Adrenal gland (tissue), 12 donors: ENCODE data around the gene MGAT4A. TPM values are rescaled to one million over a fixed set of nuclear protein-coding genes. Genes with fewer than 3 reads are reported as not detected.
A peak's percentile ranks its signal among the peaks of the same experiment; 100 is the strongest.

Source experiments
- DNase-seq, 7 donors: peaks; one replicate each; pipeline ENCODE4 v3.0.0-alpha.2; 2019 to 2020
- H3K27ac ChIP-seq, 5 donors: fragments of 200-600 bp; sonication (generic) in 4 of 5; 1 replicate in 3 of 5; 2 replicates in 2 of 5; pipeline versions ENCODE4 v1.5.1 to v1.8.0; 2016 to 2020; ENCODE audit warnings: mild to moderate bottlenecking in 1 of 5
- H3K27me3 ChIP-seq: fragments of 200-600 bp; 2 replicates; pipeline ENCODE4 v1.8.0; 2021
- H3K36me3 ChIP-seq, 2 donors: fragments of 200-600 bp; replicated peaks in 1 of 2; 1 replicate in 1 of 2; 2 replicates in 1 of 2; pipeline versions ENCODE4 v1.5.1 to v1.8.0; 2018 to 2022
- H3K4me1 ChIP-seq, 2 donors: fragments of 200-600 bp; replicated peaks in 1 of 2; 1 replicate in 1 of 2; 2 replicates in 1 of 2; pipeline versions ENCODE4 v1.5.1 to v1.8.0; 2018 to 2021
- H3K4me3 ChIP-seq, 4 donors: fragments of 200-600 bp; sonication (generic) in 3 of 4; one replicate each; pipeline ENCODE4 v1.5.1; 2016 to 2018
- H3K9me3 ChIP-seq, 3 donors: fragments of 200-600 bp; sonication (generic) in 1 of 3; replicated peaks in 1 of 3; 1 replicate in 2 of 3; 2 replicates in 1 of 3; pipeline versions ENCODE4 v1.5.1 to v1.8.0; 2016 to 2021
- CTCF ChIP-seq, 6 experiments: fragments of 450-650 bp in 4 of 6; fragments of 200-600 bp in 2 of 6; sonication (generic) in 1 of 6; IDR thresholded peaks; 1 replicate in 5 of 6; 2 replicates in 1 of 6; pipeline versions ENCODE4 v1.5.1 to v1.8.0; 2016 to 2021; ENCODE audit warnings: antibody characterized with exemption in 6 of 6, mild to moderate bottlenecking in 2 of 6, moderate library complexity in 1 of 6
- POLR2A ChIP-seq, 2 donors: fragments of 450-650 bp; IDR thresholded peaks; one replicate each; pipeline ENCODE4 v1.6.1; 2017; ENCODE audit warnings: antibody characterized with exemption in 2 of 2, mild to moderate bottlenecking in 2 of 2, moderate library complexity in 1 of 2
- WGBS, 4 donors: extraction: QIAGEN DNeasy Blood & Tissue Kit in 2 of 4; methylation state at CpG; one replicate each; pipeline versions ENCODE4 v1.1.5 to v1.1.7; 2013 to 2017; 5-methylcytosine and 5-hydroxymethylcytosine counted together
- intact Hi-C, 2 donors: fragments of 100-400 bp; cut with DNase I; formaldehyde crosslinking; loops; one replicate each; pipeline versions ENCODE4 v1.14.1 to v1.15.0; 2022 to 2023
- polyA plus RNA-seq, 3 donors: library from polyadenylated mRNA; stranded (reverse); fragments of 200-250 nt in 2 of 3; fragments of 350-450 nt in 1 of 3; fragmentation: Illumina TruSeq in 1 of 3; extraction: RNeasy Lipid Tissue Mini Kit (QIAGEN cat#74804) in 1 of 3; gene quantifications; one replicate each; pipeline ENCODE4 v1.2.3, GENCODE V29; 2013 to 2014
- total RNA-seq, 9 donors: library from RNA; depleted of rRNA in 4 of 9; stranded (reverse); fragments of >200 nt in 4 of 9; fragments of 120-200 nt in 1 of 9; fragmentation: NEBNext Ultra II Directional in 1 of 9; extraction: Animal tissue kit (Norgen Biotek cat#: 25700) in 1 of 9; gene quantifications; one replicate each; pipeline versions ENCODE4 v1.1.0 to v1.2.4, GENCODE V29; 2013 to 2023
- donor health status: healthy with polysubstance abuse.
- donor health status: Bipolar disorder and iron deficiency.
- donor health status: DM: yes; HTN: yes; CAD: no.
- donor health status: DM: no; HTN: no; CAD: no.
- donor health status: DM: no; HTN: no; CAD: no.
- donor health status: DM: yes; HTN: yes; CAD: no.

Gene MGAT4A
- total and polyA plus RNA-seq, 12 donors, result 5.2 to 34.4 (median 18.7) TPM

GRCh38 chr2:98617149-98617548, 113.8 kb downstream of the MGAT4A start:
- no peak overlapping the region for H3K27ac ChIP-seq
- H3K9me3 ChIP-seq, result no peaks in the 10 kb centered on the region
- no peak for DNase-seq
- H3K36me3 ChIP-seq, result peaks cover 0 to 67% of the 10 kb centered on the region in 2 donors
- no peak overlapping the region for H3K4me3 ChIP-seq
- H3K4me1 ChIP-seq, result peaks cover 0 to 5% of the 10 kb centered on the region in 2 donors
- intact Hi-C loops, result no loop called here
- no peaks in the 10 kb centered on the region for H3K27me3 ChIP-seq
- WGBS, 4 donors, result 61 to 66% (median 65%) methylated on average over 5 of the region's 5 CpGs
- TF ChIP-seq POLR2A (IDR thresholded peaks at IDR 0.05), result no peak
- TF ChIP-seq CTCF (IDR thresholded peaks at IDR 0.05), result no peak

GRCh38 chr2:98615481-98615880, 115.5 kb downstream of the MGAT4A start:
- 87 to 93% (median 91%) methylated on average over 5 of the region's 5 CpGs for WGBS, 4 donors
- no peak for TF ChIP-seq CTCF (IDR thresholded peaks at IDR 0.05)
- TF ChIP-seq POLR2A (IDR thresholded peaks at IDR 0.05), result no peak
- Histone ChIP-seq H3K36me3 (peaks cover 0 to 75% of the 10 kb centered on the region in 2 donors), H3K4me3 (no peak overlapping the region), H3K9me3 (no peaks in the 10 kb centered on the region), H3K27me3 (no peaks in the 10 kb centered on the region), H3K27ac (no peak overlapping the region), H3K4me1 (peaks cover 3 to 17% of the 10 kb centered on the region in 2 donors)
- no peak for DNase-seq
- intact Hi-C loops, result no loop called here

- no peak overlapping the region for H3K27ac ChIP-seq
- DNase-seq, result no peak
- no peaks in the 10 kb centered on the region for H3K9me3 ChIP-seq
- peaks cover 12 to 29% of the 10 kb centered on the region in 2 donors for H3K4me1 ChIP-seq
- H3K4me3 ChIP-seq, result no peak overlapping the region
- WGBS, 4 donors, result 96 to 97% (median 96%) methylated on average over 9 of the region's 9 CpGs
- intact Hi-C loops, result no loop called here
- TF ChIP-seq POLR2A (IDR thresholded peaks at IDR 0.05), result no peak
- no peak for TF ChIP-seq CTCF (IDR thresholded peaks at IDR 0.05)
- H3K27me3 ChIP-seq, result no peaks in the 10 kb centered on the region
- peaks cover 0 to 78% of the 10 kb centered on the region in 2 donors for H3K36me3 ChIP-seq
These were observed 116.8 kb downstream of the MGAT4A start for GRCh38 chr2:98614024-98614739.

- intact Hi-C loops, result loop anchor here (10.0 kb wide), 2 partner anchors 164 to 194 kb away; partner anchors contain the start of gene INPP4A (in 1 of the 2)
- Histone ChIP-seq H3K9me3 (no peaks in the 10 kb centered on the region), H3K27me3 (no peaks in the 10 kb centered on the region), H3K4me3 (peak overlapping the region; percentile 79 to 97 (median 86)), H3K4me1 (peaks cover 24 to 59% of the 10 kb centered on the region in 2 donors), H3K27ac (peak overlapping the region; percentile 69 to 98 (median 97)), H3K36me3 (peaks cover 0 to 43% of the 10 kb centered on the region in 2 donors)
- WGBS, 4 donors, result 1 to 3% (median 2%) methylated on average over 27 to 29 of the region's 29 CpGs
- TF ChIP-seq POLR2A (IDR thresholded peaks at IDR 0.05), result no peak
- no peak for TF ChIP-seq CTCF (IDR thresholded peaks at IDR 0.05)
- DNase-seq, result peak in 5 of 7 donors; percentile 20 to 36 (median 28)
These were observed 121.8 kb downstream of the MGAT4A start for GRCh38 chr2:98608962-98609604.
